A673 (cell line): Measurements from ENCODE around the gene ITPKB. TPM values are rescaled to one million over a fixed set of nuclear protein-coding genes. Genes with fewer than 3 reads are reported as not detected.

Source experiments
- BruUV-seq: library from RNA; stranded (reverse); fragments of 400-500 nt; replicated peaks from 2 replicates; lab custom pipeline; 2021; lab: Mats Ljungman, UMichigan
- CTCF ChIA-PET: fragments of 300-600 bp; sonication (Branson Sonifier 250); formaldehyde crosslinking; loops from one replicate; lab custom pipeline; 2022; ENCODE audit warnings: antibody characterized with exemption; lab: Charles Lee
- POLR2A ChIA-PET: fragments of 300-600 bp; sonication (Branson Sonifier 250); formaldehyde crosslinking; loops from one replicate; lab custom pipeline; 2022; ENCODE audit warnings: antibody characterized with exemption; ENCODE audit not compliant: low non-redundant PET; lab: Charles Lee
- DNase-seq: peaks from one replicate; pipeline ENCODE4 v3.0.0-alpha.2; 2015; ENCODE audit warnings: low spot score
- H3K27ac ChIP-seq: fragments of 200-600 bp; sonication (generic); 2 replicates; pipeline ENCODE4 v1.5.1; 2016; ENCODE audit warnings: mixed run types, low read depth, mild to moderate bottlenecking, mixed read lengths, antibody characterized with exemption, low read length; ENCODE audit not compliant: poor library complexity, severe bottlenecking
- H3K27me3 ChIP-seq: fragments of 200-600 bp; sonication (generic); replicated peaks from 2 replicates; pipeline ENCODE4 v1.6.1; 2017; ENCODE audit warnings: mixed run types, low read depth, mild to moderate bottlenecking, mixed read lengths, antibody characterized with exemption, low read length; ENCODE audit not compliant: insufficient read depth, poor library complexity
- H3K36me3 ChIP-seq: fragments of 200-600 bp; sonication (generic); 2 replicates; pipeline ENCODE4 v1.6.1; 2016; ENCODE audit warnings: mixed run types, mild to moderate bottlenecking, mixed read lengths, antibody characterized with exemption, low read length; ENCODE audit not compliant: insufficient read depth, poor library complexity, severe bottlenecking
- H3K4me1 ChIP-seq: fragments of 200-600 bp; sonication (generic); 2 replicates; pipeline ENCODE4 v1.6.1; 2017; ENCODE audit warnings: mixed run types, mild to moderate bottlenecking, mixed read lengths, antibody characterized with exemption, low read length; ENCODE audit not compliant: insufficient read depth, poor library complexity, severe bottlenecking
- H3K4me3 ChIP-seq: fragments of 200-600 bp; sonication (generic); 2 replicates; pipeline ENCODE4 v1.5.1; 2016; ENCODE audit warnings: low read depth, mixed run types, mild to moderate bottlenecking, mixed read lengths, low read length; ENCODE audit not compliant: poor library complexity, severe bottlenecking
- H3K9me3 ChIP-seq: fragments of 200-600 bp; sonication (generic); 2 replicates; pipeline ENCODE4 v1.6.1; 2016; ENCODE audit warnings: mixed run types, low read depth, mild to moderate bottlenecking, mixed read lengths, antibody characterized with exemption, low read length; ENCODE audit not compliant: poor library complexity, severe bottlenecking
- EZH2 ChIP-seq: fragments of 200-600 bp; sonication (generic); IDR thresholded peaks from 2 replicates; pipeline ENCODE4 v1.6.1; 2017; ENCODE audit warnings: borderline replicate concordance, low read depth, mild to moderate bottlenecking, mixed read lengths, antibody characterized with exemption, low read length; ENCODE audit not compliant: poor library complexity, severe bottlenecking
- intact Hi-C: fragments of 100-400 bp; cut with micrococcal nuclease; formaldehyde crosslinking; loops from one replicate; pipeline ENCODE4 v1.10.0; 2022; ENCODE audit not compliant: unreplicated experiment
- total RNA-seq: library from RNA; stranded (reverse); gene quantifications from 2 replicates; pipeline ENCODE4 v1.2.3, GENCODE V29; 2021
- TF ChIP-seq, protein P1 (sequence below): fragments of 300-800, 200-600 bp; sonication (generic); conservative IDR thresholded peaks from 2 replicates; pipeline ENCODE4 v1.5.1; 2017; ENCODE audit warnings: low read depth, mild to moderate bottlenecking, antibody characterized with exemption, low read length, moderate library complexity, mixed read lengths

ITPKB gene
- total RNA-seq, 1 experiment from 2014 or later: 14.1 TPM

DNA sequence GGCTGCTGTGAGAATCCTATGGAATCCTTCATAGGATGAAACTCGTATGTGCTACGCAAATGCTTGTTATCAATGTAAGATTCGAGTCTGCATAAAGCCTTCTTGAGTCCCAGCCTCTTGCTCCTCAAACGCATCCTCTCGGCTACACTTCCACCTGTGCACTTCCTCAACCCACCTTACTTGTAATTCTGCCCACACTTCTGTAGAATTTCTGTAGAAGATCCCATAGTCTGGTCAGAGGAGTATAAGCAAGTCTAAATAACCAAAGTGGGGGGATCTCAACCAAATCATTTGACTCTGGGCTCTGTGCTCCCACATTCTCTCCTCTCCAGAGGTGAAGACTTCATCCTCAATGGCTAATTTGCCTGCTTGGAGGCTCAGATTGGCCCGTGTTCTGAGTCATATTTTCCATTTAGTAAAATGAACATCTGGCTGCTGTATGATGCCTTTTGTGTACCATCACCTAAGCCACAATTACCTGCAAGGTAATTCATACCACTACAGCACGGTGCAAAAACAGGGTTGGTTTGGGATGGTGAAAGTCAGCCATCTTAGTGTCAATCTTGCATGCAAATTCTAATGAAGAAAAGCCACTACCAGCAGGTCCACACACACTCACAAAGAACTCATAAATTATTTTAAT is 63.2 kb downstream of the ITPKB start:
- Histone ChIP-seq H3K27ac (no peak overlapping the region), H3K27me3 (no peaks in the 10 kb centered on the region), H3K4me1 (peaks cover 24% of the 10 kb centered on the region), H3K36me3 (no peaks in the 10 kb centered on the region), H3K4me3 (no peak overlapping the region), H3K9me3 (no peaks in the 10 kb centered on the region)
- POLR2A ChIA-PET: no interaction called here
- no TSS peak for BruUV-seq
- DNase-seq: no peak
- intact Hi-C loops: no loop called here
- TF ChIP-seq, protein P1, sequence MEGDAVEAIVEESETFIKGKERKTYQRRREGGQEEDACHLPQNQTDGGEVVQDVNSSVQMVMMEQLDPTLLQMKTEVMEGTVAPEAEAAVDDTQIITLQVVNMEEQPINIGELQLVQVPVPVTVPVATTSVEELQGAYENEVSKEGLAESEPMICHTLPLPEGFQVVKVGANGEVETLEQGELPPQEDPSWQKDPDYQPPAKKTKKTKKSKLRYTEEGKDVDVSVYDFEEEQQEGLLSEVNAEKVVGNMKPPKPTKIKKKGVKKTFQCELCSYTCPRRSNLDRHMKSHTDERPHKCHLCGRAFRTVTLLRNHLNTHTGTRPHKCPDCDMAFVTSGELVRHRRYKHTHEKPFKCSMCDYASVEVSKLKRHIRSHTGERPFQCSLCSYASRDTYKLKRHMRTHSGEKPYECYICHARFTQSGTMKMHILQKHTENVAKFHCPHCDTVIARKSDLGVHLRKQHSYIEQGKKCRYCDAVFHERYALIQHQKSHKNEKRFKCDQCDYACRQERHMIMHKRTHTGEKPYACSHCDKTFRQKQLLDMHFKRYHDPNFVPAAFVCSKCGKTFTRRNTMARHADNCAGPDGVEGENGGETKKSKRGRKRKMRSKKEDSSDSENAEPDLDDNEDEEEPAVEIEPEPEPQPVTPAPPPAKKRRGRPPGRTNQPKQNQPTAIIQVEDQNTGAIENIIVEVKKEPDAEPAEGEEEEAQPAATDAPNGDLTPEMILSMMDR: no peak
- TF ChIP-seq EZH2: no peak
- CTCF ChIA-PET: no interaction called here

GRCh38 chr1:226674892-226675714 is 64.0 kb downstream of the ITPKB start:
- DNase-seq: no peak
- Histone ChIP-seq H3K36me3 (no peaks in the 10 kb centered on the region), H3K4me3 (no peak overlapping the region), H3K27ac (no peak overlapping the region), H3K27me3 (no peaks in the 10 kb centered on the region), H3K4me1 (peaks cover 17% of the 10 kb centered on the region), H3K9me3 (no peaks in the 10 kb centered on the region)
- intact Hi-C loops: no loop called here
- TF ChIP-seq, protein P1: no peak
- TF ChIP-seq EZH2: no peak
- POLR2A ChIA-PET: no interaction called here
- BruUV-seq: no TSS peak
- CTCF ChIA-PET: no interaction called here

GRCh38 chr1:226672339-226672762 is 66.7 kb downstream of the ITPKB start:
- no peak for DNase-seq
- BruUV-seq: no TSS peak
- Histone ChIP-seq H3K9me3 (no peaks in the 10 kb centered on the region), H3K36me3 (no peaks in the 10 kb centered on the region), H3K27ac (no peak overlapping the region), H3K4me3 (no peak overlapping the region), H3K4me1 (peaks cover 15% of the 10 kb centered on the region), H3K27me3 (no peaks in the 10 kb centered on the region)
- intact Hi-C loops: no loop called here
- TF ChIP-seq, protein P1: no peak
- no peak for TF ChIP-seq EZH2
- POLR2A ChIA-PET: no interaction called here
- CTCF ChIA-PET: no interaction called here
